ENCODE results near the gene PSME3IP1.

The PSME3IP1 gene

DNA sequence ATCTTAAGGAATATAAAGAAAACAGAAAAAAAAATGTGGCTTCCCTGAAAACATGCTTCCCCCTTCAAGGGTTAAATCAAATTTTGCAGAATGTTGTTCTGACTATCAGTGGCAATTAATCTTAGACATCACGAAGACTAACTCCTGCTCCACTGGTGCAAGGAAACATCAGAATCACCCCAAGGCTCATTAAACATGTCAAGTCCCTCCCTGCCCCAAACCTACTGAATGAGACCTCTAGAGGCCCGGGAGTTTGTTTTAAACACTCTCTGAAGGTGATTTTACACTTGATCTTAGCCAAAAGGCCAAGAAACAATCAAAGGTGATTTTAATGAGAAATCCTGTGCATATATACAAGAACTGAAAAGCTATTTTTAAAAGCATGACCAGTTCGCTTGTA, 18.3 kb downstream of the PSME3IP1 start:
- DNase-seq = no peak

- no peak for DNase-seq
These were observed 18.9 kb downstream of the PSME3IP1 start for GRCh38 chr16:57166951-57167350.

GRCh38 chr16:57166451-57166850, 19.4 kb downstream of the PSME3IP1 start:
- no peak for DNase-seq

- DNase-seq = no peak
These were observed 19.9 kb downstream of the PSME3IP1 start for GRCh38 chr16:57165938-57166337.

DNA sequence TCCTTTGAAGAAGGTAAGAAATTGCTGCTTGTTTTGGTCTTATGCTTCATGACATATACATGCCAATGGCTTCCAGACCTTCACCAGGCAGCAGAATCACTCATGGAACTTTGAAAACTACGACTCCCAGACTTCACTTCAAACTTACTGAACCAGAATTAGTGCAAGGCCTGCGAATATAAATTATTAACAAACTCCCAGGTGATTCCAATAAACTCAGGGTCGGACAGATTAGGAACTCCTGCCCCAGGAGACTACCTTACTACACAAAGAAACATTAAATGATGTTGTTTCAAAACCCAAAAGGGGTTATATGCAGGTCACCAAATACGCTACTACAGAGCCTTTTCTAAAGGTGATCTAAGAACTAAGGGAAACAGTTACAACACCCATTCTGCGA, 20.4 kb downstream of the PSME3IP1 start:
- no peak for DNase-seq

GRCh38 chr16:57163842-57164241, 22.0 kb downstream of the PSME3IP1 start:
- DNase-seq = no peak

GRCh38 chr16:57159447-57159846, 26.4 kb downstream of the PSME3IP1 start:
- DNase-seq = no peak

- DNase-seq = no peak
These were observed 28.3 kb downstream of the PSME3IP1 start for GRCh38 chr16:57157533-57157932.

DNA sequence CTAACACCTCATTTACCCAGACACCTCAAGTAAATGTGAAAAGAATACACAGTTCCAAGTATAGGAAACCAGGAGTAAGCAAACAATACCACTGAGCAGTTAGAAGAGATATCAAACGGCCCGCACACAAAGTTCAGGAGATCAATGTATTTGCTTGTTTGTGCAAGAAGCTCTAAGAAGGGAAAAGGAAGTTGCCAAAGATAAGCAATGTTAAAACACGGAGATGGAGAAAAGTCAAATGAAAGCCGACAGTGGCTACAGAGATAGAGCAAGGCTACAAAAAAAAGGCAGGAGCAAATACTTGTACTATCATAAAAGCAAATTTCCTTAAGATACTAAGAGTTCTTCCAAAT, 29.5 kb downstream of the PSME3IP1 start:
- DNase-seq = no peak

GRCh38 chr16:57155702-57156350, 30.0 kb downstream of the PSME3IP1 start:
- no peak for DNase-seq

GRCh38 chr16:57153841-57154240, 32.0 kb downstream of the PSME3IP1 start:
- DNase-seq = no peak

- DNase-seq = peak; percentile 54 to 67
These were observed 33.4 kb downstream of the PSME3IP1 start for GRCh38 chr16:57152096-57153093.

- no peak for DNase-seq
These were observed 34.5 kb downstream of the PSME3IP1 start for GRCh38 chr16:57151369-57151768.

- no peak for DNase-seq
These were observed 35.0 kb downstream of the PSME3IP1 start for GRCh38 chr16:57150682-57151330.

DNA sequence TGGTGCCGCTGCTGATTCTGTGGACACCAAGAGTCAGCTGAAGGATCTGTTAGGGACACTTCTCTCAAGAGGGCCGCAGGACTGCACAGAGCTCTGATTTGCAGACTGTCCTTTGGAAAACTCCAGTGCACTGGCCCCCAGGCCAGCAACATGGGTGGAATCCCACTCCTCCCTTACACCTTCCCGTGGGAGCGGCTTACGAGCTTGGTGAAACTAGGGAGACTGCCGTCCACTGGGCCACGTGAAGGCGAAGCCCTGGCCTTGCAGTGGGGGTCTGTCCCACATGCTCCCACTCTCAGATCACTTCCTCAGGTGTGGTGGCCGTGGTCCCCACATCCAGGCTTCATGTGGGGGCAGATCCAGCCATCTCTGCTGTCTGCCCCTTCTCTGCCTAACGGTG, 36.4 kb downstream of the PSME3IP1 start:
- no peak for DNase-seq

DNA sequence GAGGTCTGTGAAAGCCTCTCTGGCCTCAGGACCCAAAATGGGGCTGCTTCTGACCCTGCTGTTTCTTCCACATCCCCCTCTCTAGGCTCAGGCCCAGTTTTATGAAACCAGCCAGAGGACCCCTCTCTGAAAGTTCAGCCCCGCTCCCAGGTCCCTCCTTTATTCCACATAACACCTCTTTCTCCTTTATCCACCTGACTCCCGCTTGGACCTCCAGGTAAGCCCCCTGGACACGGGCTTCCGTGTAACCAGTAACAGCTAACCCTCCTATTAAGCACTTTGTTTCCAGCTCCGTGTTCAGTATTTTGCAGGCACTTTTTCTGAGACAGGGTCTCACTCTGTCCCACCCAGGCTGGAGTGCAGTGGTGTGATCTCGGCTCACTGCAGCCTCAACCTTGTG, 37.4 kb downstream of the PSME3IP1 start:
- no peak for DNase-seq

- DNase-seq = no peak
These were observed 38.2 kb downstream of the PSME3IP1 start for GRCh38 chr16:57147381-57148221.

- DNase-seq = no peak
These were observed 39.1 kb downstream of the PSME3IP1 start for GRCh38 chr16:57146735-57147134.

DNA sequence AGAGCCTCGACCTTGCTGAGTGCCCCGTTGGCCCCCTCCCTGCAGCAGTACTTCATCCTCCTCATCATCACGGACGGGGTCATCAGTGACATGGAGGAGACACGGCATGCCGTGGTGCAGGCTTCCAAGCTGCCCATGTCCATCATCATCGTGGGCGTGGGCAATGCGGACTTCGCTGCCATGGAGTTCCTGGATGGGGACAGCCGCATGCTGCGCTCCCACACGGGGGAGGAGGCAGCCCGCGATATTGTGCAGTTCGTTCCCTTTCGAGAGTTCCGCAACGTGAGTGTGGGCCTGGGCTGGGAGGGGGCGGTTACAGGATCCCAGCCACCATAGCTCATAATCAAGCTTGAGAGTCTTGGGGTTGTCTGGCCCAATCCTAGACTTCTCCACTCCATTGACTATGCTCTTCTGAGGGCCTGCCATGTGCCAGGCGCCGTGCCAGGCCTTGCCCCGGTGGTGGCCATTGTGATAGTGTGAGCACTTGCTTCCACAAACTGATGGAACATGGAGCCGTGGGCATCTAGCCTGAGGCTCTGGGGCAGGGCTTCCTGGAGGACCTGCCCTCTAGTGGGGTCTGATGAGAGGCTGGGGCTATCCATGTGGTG, 39.7 kb downstream of the PSME3IP1 start:
- DNase-seq = no peak

GRCh38 chr16:57145046-57146021, 40.5 kb downstream of the PSME3IP1 start:
- no peak for DNase-seq

DNA sequence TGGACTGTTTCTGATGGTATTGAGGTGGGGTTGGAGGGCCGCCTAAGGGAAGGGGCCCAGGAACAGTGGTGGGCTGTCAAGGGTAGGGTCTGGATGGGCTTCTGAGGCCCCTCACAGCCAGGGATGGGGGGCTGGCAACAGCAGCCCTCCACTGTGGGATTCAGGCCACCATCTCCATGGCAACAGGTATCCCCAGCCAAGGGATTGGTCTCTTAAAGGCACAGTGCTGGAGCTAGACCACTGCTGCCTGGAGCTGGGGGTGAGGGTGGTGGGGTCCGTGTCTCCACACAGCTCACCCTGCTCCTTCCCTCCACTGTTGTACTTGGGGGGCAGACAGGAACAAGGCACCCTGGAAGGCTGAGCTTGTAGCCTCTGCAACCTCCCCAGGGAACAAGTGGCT, 41.8 kb downstream of the PSME3IP1 start:
- DNase-seq = no peak

Measured in NCI-H187 (cell line).